HFFc6 (cell line): ENCODE data around the gene RAB31. TPM values are rescaled to one million over a fixed set of nuclear protein-coding genes. Genes with fewer than 3 reads are reported as not detected.
A peak's percentile ranks its signal among the peaks of the same experiment; 100 is the strongest.

ENCODE experiments used
- DNase-seq: peaks from one replicate; pipeline ENCODE4 v3.0.0-alpha.2; 2018
- H3K27ac Mint-ChIP-seq: 2 replicates; pipeline ENCODE4 v1.8.0; 2020; ENCODE audit warnings: mild to moderate bottlenecking, mixed read lengths
- H3K27me3 Mint-ChIP-seq: 2 replicates; pipeline ENCODE4 v1.8.0; 2021; ENCODE audit warnings: mild to moderate bottlenecking, moderate library complexity, mixed read lengths; ENCODE audit not compliant: insufficient read depth
- H3K36me3 Mint-ChIP-seq: 2 replicates; pipeline ENCODE4 v1.8.0; 2021; ENCODE audit warnings: low read depth, mixed read lengths
- H3K4me1 Mint-ChIP-seq: 2 replicates; pipeline ENCODE4 v1.8.0; 2020; ENCODE audit warnings: low read depth, mixed read lengths
- H3K4me3 Mint-ChIP-seq: 2 replicates; pipeline ENCODE4 v1.8.0; 2020; ENCODE audit warnings: mild to moderate bottlenecking, moderate library complexity, mixed read lengths
- H3K9me3 Mint-ChIP-seq: 2 replicates; pipeline ENCODE4 v1.8.0; 2020; ENCODE audit warnings: mild to moderate bottlenecking, mixed read lengths
- total RNA-seq, 6 experiments: library from RNA; stranded (reverse); fragmentation: NEBNext Ultra II Directional; extraction: Animal tissue kit (Norgen Biotek cat#: 25700); gene quantifications; 2 replicates in 1 of 6; 3 replicates in 5 of 6; pipeline ENCODE4 v1.2.3, GENCODE V29; 2021
- TF ChIP-seq, protein P1 (sequence below): fragments of 200-600 bp; sonication (generic); IDR thresholded peaks from 2 replicates; pipeline ENCODE4 v1.5.0; 2021; ENCODE audit warnings: antibody characterized with exemption, mild to moderate bottlenecking

Gene RAB31
- total RNA-seq, 6 experiments from 2014 or later, result 29.4 to 47.5 (median 43.5) TPM

DNA sequence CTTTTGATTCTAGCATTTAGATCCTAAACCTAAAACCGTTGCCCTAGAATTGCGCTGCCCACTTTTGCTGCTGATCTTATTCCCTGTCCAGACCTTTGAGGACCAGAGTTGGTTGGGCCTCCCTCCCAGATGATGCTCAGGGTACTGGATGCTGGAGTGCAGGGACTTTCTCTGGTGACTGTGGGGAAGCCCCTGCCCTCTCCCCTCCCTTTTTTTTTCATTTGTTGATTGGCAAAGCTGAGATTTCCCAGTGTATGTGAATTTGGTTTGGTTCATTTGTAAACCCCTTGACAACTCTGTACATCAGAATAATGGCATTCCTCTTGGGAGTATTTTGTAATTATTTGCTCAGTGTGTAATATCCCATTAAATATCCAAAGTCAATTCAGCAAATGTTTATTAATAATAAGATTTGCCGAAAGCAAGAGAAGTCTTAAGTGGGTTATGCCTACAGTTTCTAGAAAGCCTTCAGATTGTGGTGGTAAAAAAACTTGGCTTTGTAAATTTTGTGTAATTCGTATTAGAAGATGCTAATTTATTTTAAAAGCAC lies 28.3 kb downstream of the RAB31 start:
- TF ChIP-seq, protein P1, sequence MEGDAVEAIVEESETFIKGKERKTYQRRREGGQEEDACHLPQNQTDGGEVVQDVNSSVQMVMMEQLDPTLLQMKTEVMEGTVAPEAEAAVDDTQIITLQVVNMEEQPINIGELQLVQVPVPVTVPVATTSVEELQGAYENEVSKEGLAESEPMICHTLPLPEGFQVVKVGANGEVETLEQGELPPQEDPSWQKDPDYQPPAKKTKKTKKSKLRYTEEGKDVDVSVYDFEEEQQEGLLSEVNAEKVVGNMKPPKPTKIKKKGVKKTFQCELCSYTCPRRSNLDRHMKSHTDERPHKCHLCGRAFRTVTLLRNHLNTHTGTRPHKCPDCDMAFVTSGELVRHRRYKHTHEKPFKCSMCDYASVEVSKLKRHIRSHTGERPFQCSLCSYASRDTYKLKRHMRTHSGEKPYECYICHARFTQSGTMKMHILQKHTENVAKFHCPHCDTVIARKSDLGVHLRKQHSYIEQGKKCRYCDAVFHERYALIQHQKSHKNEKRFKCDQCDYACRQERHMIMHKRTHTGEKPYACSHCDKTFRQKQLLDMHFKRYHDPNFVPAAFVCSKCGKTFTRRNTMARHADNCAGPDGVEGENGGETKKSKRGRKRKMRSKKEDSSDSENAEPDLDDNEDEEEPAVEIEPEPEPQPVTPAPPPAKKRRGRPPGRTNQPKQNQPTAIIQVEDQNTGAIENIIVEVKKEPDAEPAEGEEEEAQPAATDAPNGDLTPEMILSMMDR, result no peak
- no peak overlapping the region for H3K27ac Mint-ChIP-seq
- DNase-seq, result no peak
- peaks cover 16% of the 10 kb centered on the region for H3K36me3 Mint-ChIP-seq
- peaks cover 32% of the 10 kb centered on the region for H3K4me1 Mint-ChIP-seq
- H3K4me3 Mint-ChIP-seq, result no peak overlapping the region
- no peaks in the 10 kb centered on the region for H3K9me3 Mint-ChIP-seq
- H3K27me3 Mint-ChIP-seq, result peaks cover 7% of the 10 kb centered on the region

GRCh38 chr18:9737006-9737405 lies 28.9 kb downstream of the RAB31 start:
- H3K27ac Mint-ChIP-seq, result no peak overlapping the region
- H3K27me3 Mint-ChIP-seq, result peaks cover 7% of the 10 kb centered on the region
- peak; percentile 36 for DNase-seq
- H3K36me3 Mint-ChIP-seq, result peaks cover 14% of the 10 kb centered on the region
- no peak overlapping the region for H3K4me3 Mint-ChIP-seq
- TF ChIP-seq, protein P1, result no peak
- no peaks in the 10 kb centered on the region for H3K9me3 Mint-ChIP-seq
- peaks cover 31% of the 10 kb centered on the region for H3K4me1 Mint-ChIP-seq

DNA sequence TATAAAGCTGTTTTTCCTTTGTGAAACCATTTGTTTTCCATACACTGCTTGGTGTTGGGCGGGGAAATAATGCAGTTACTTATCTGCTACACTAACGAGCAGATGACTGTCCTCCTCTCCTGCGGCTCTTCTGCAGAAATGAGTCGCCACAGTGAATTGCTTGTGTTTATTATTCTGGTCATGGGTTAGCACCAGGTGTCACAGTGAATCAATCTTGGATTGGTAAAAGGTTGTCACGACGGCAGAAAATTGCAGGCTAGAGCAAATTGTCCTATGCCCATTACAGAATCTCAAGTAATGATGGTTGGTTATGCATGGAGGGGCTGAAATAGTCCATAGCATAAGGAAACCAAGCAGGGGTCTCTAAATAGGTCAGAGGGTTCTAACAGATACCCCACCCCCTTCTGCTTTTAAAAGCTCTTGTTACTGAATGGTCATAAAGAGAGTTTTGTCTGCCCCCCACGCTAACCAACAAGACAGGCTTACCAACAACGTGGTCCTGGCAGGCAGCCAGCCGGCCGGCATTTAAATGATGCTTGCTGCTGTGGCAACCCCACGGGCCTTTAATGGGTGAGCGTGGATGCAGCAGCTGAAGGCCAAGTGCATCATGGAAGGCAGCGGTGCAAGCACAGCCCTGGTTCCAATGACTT lies 29.5 kb downstream of the RAB31 start:
- Mint-ChIP-seq H3K4me3 (0 out of 2 replicates have a peak overlapping the region, but pooled peaks have one; percentile 15), H3K36me3 (peaks cover 15% of the 10 kb centered on the region), H3K27ac (no peak overlapping the region), H3K27me3 (peaks cover 11% of the 10 kb centered on the region; the same call in 1 of the 2 replicates), H3K4me1 (peaks cover 36% of the 10 kb centered on the region), H3K9me3 (no peaks in the 10 kb centered on the region)
- TF ChIP-seq, protein P1, result no peak
- DNase-seq, result peak; percentile 34

GRCh38 chr18:9738266-9738969 lies 30.3 kb downstream of the RAB31 start:
- Mint-ChIP-seq H3K27me3 (peaks cover 11% of the 10 kb centered on the region; the same call in 1 of the 2 replicates), H3K4me3 (no peak overlapping the region), H3K4me1 (peaks cover 44% of the 10 kb centered on the region), H3K9me3 (no peaks in the 10 kb centered on the region), H3K36me3 (peaks cover 12% of the 10 kb centered on the region; the same call in 1 of the 2 replicates), H3K27ac (no peak overlapping the region)
- TF ChIP-seq, protein P1, result no peak
- DNase-seq, result no peak

DNA sequence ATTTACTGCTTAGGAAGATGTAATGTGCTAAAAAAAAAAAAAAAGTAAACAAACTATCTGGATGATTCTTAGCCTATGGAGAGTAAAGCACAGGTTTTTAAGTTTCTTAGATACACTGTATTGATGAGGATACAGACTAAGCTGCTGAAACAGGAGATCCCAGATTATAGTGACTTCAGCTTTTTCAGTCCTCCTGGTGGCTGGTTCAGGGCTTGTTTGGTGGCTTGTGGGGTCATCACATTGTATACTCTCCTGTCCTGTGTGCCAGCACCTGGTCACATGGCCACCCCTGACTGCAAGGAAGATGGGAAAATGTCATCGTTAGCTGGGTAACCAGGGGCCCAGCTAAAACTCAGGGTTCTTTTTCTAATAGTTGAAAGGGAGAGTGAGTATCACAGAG lies 31.4 kb downstream of the RAB31 start:
- peaks cover 8% of the 10 kb centered on the region; the same call in 1 of the 2 replicates for H3K27me3 Mint-ChIP-seq
- DNase-seq, result no peak
- no peaks in the 10 kb centered on the region for H3K9me3 Mint-ChIP-seq
- H3K4me1 Mint-ChIP-seq, result peaks cover 55% of the 10 kb centered on the region
- TF ChIP-seq, protein P1, result peak; percentile 34; the same call in 1 of the 2 replicates
- no peak overlapping the region for H3K27ac Mint-ChIP-seq
- H3K4me3 Mint-ChIP-seq, result no peak overlapping the region
- peaks cover 13% of the 10 kb centered on the region for H3K36me3 Mint-ChIP-seq
